KMS-11 (cell line): ENCODE data around the gene HAUS3.

Source experiments
- H2AFZ ChIP-seq: fragments of 200-600 bp; sonication (generic); 2 replicates; pipeline ENCODE4 v1.6.1; 2016; ENCODE audit warnings: antibody characterized with exemption, mixed run types, low read depth
- H3K27ac ChIP-seq: fragments of 200-600 bp; sonication (generic); 2 replicates; pipeline ENCODE4 v1.6.1; 2016; ENCODE audit warnings: mild to moderate bottlenecking, mixed run types
- H3K27me3 ChIP-seq: fragments of 200-600 bp; sonication (generic); 2 replicates; pipeline ENCODE4 v1.6.1; 2017; ENCODE audit warnings: mild to moderate bottlenecking, low read depth, mixed run types, moderate library complexity; ENCODE audit not compliant: insufficient read depth
- H3K36me3 ChIP-seq: fragments of 200-600 bp; sonication (generic); 2 replicates; pipeline ENCODE4 v1.6.1; 2017; ENCODE audit warnings: mild to moderate bottlenecking, mixed run types; ENCODE audit not compliant: insufficient read depth
- H3K4me1 ChIP-seq: fragments of 200-600 bp; sonication (generic); 2 replicates; pipeline ENCODE4 v1.6.1; 2016; ENCODE audit warnings: mild to moderate bottlenecking, low read depth, mixed run types; ENCODE audit not compliant: poor library complexity, severe bottlenecking
- H3K4me2 ChIP-seq: fragments of 200-600 bp; sonication (generic); 2 replicates; pipeline ENCODE4 v1.7.0; 2016; ENCODE audit warnings: mild to moderate bottlenecking, mixed run types
- H3K4me3 ChIP-seq: fragments of 200-600 bp; sonication (generic); IDR thresholded peaks from 2 replicates; pipeline ENCODE4 v1.6.1; 2017; ENCODE audit warnings: low read depth, low read length, mixed read lengths; ENCODE audit not compliant: insufficient read depth
- H3K79me2 ChIP-seq: fragments of 200-600 bp; sonication (generic); 2 replicates; pipeline ENCODE4 v1.6.1; 2016; ENCODE audit warnings: low read depth, mixed run types; ENCODE audit not compliant: insufficient read depth
- H3K9ac ChIP-seq: fragments of 200-600 bp; sonication (generic); 2 replicates; pipeline ENCODE4 v1.6.1; 2016; ENCODE audit warnings: mild to moderate bottlenecking, mixed run types
- H4K20me1 ChIP-seq: fragments of 200-600 bp; sonication (generic); 2 replicates; pipeline ENCODE4 v1.6.1; 2016; ENCODE audit warnings: mild to moderate bottlenecking, mixed run types; ENCODE audit not compliant: insufficient read depth
- CTCF ChIP-seq: fragments of 200-600 bp; sonication (generic); conservative IDR thresholded peaks from 2 replicates; pipeline ENCODE4 v1.6.1; 2017; ENCODE audit warnings: low read depth, mild to moderate bottlenecking, antibody characterized with exemption, low read length, moderate library complexity, mixed read lengths

HAUS3 gene

DNA sequence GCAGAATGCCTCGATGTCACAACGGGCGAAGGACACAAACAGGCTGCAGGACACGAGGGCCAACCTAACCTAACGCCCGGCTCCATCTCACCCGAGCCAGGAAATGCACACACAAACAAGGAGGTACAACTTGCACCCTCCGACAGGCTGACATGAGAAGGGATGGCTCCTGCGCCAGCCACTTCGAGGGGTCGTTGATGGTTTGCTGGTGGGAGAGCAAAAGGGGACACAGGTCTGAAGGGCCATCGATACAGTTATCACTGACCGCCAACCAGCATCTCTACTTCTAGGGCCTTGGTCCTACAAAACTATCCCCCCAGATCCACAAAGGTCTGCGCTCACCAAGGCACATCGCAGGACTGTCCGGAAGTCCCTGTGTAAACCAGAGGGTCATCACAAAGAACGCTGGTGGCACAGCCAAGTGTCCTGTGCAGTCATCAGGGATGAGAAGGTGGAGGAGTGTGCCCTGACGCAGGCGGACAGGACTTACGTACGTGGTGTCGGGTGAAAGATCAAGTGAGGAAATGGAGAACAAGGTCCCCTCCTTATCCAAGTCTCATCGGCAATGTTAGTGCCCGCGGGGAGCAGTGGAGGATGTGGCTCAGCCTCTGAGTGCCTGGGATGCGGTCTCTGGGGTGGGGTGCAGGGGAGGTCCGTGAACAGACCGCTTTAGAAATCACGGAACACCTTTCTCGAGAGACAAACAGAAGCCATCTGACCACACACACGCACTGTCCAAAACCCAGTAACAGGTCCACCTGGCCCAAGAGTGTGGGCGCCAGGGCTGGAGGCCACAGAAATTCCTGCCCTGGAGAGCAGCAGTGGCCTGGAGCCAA lies 13.0 kb upstream of the HAUS3 start:
- no peak for TF ChIP-seq CTCF
- no peaks in the 10 kb centered on the region for H3K79me2 ChIP-seq
- H3K4me3 ChIP-seq: no peak overlapping the region
- H3K4me2 ChIP-seq: no peak overlapping the region
- no peak overlapping the region for H3K9ac ChIP-seq
- no peaks in the 10 kb centered on the region for H4K20me1 ChIP-seq
- no peaks in the 10 kb centered on the region for H3K4me1 ChIP-seq
- H2AFZ ChIP-seq: no peak overlapping the region
- H3K27ac ChIP-seq: no peak overlapping the region
- H3K27me3 ChIP-seq: no peaks in the 10 kb centered on the region
- no peaks in the 10 kb centered on the region for H3K36me3 ChIP-seq

DNA sequence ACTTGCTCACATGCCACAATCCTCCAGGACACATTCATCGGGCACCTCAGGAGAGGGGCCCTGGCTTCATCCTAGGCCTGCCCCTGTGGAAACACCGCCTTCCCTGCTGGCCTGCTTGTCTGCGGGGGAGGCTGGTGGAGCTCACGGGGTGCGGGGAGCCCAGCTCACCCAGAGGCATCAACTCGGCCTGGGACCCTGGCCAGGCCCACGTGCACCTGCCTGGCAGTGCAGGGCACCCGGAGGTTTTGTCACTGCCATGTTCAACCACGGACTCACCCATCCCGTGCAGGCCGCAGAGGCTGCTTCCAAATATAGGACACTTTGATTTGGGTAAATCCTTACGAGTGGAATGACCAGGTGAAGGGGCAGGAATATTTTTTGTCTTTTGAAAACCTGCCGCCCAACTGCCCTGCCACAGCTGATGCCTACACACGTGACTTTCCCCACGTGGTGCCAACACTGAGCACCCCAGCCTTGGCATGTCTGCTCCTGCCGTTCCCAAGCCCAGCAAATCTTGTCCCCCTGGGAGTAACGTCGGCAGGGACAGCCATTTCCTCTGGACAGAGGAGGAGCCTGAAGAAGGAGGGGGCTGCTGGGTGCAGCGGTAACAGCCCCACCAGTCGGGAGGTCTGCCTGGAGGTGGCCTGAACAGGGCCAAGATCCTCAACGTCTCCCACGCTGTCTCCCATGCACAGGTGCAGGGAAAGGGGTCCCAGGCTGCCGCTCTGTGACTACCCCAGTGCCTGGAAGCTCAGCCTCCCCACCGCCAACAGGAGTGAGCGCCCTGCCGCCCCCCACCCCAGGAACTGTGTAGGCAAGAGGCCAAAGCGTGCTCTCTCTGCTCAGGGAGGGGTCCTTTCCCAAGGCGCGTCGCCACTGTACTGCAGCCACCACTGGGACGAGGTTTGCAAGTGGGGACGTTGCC lies 11.5 kb upstream of the HAUS3 start:
- Histone ChIP-seq H3K27ac (no peak overlapping the region), H3K79me2 (no peaks in the 10 kb centered on the region), H3K36me3 (no peaks in the 10 kb centered on the region), H3K4me2 (no peak overlapping the region), H4K20me1 (no peaks in the 10 kb centered on the region), H3K9ac (no peak overlapping the region), H3K4me3 (no peak overlapping the region), H3K4me1 (no peaks in the 10 kb centered on the region), H3K27me3 (no peaks in the 10 kb centered on the region), H2AFZ (no peak overlapping the region)
- TF ChIP-seq CTCF: no peak

- Histone ChIP-seq H3K9ac (no peak overlapping the region), H3K4me1 (no peaks in the 10 kb centered on the region), H3K79me2 (no peaks in the 10 kb centered on the region), H2AFZ (no peak overlapping the region), H3K27me3 (no peaks in the 10 kb centered on the region), H4K20me1 (no peaks in the 10 kb centered on the region), H3K4me3 (no peak overlapping the region), H3K36me3 (no peaks in the 10 kb centered on the region), H3K4me2 (no peak overlapping the region), H3K27ac (no peak overlapping the region)
- no peak for TF ChIP-seq CTCF
Measured at GRCh38 chr4:2252530-2253091, 10.7 kb upstream of the HAUS3 start.

- TF ChIP-seq CTCF: no peak
- Histone ChIP-seq H3K9ac (no peak overlapping the region), H3K27ac (no peak overlapping the region), H2AFZ (no peak overlapping the region), H3K4me2 (no peak overlapping the region), H3K79me2 (no peaks in the 10 kb centered on the region), H3K36me3 (no peaks in the 10 kb centered on the region), H3K4me1 (no peaks in the 10 kb centered on the region), H4K20me1 (no peaks in the 10 kb centered on the region), H3K4me3 (no peak overlapping the region), H3K27me3 (no peaks in the 10 kb centered on the region)
Measured at GRCh38 chr4:2251795-2252529, 10.0 kb upstream of the HAUS3 start.
